Activated T-cell treated with anti-CD3 and anti-CD28 coated beads, Interleukin-2, amount 50 U/mL, for 48 hours (primary cell): ENCODE measurements around the gene WASF2.
A peak's percentile ranks its signal among the peaks of the same experiment; 100 is the strongest.
"Not testable (repeated sequence)": the region's sequence is repeated elsewhere in the genome, so short reads cannot be mapped to it uniquely, and the experiment has no call there.

Experiments used
- DNase-seq, 2 experiments: peaks; one replicate each; pipeline ENCODE4 v3.0.0-alpha.2; 2020

WASF2 gene

DNA sequence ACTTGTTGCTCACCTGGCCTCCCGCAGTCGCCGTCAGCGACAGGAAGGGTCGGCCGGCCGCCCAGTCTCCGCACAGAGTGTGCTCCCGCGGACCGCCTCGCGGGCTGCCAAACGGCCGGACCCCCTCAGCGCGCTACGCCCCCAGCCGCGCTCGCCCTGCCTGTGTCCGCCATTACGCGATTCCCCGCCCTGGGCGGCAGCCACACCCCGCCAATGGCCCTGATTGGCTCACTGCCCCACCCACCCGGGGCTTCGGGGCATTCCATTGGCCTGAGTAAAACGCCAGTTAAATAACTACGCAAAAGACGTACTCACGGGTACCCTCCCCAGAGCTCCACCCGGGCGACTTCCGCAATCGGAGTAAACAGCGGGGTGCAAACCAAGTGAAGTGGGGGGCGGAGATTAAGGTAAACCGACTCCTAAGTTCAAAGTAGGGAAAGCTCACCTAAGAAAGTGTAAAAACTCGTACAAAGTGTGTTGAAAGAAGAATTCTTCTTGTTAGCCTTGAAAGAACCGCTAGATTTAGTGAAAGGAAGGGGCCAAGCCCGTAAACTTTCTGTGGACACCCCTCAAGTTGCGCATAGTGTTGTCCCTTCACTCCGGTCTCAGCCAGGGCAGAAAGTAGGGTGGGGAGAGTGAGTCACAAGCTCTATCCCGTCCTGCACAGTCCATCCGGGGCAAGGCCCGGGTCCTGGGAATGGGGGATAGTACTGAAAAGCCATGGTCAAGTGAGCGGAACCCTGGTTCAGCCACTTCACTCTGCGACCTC lies at the start of gene WASF2:
Gene WASF2 (minus strand): TSS at position 195 of the 769 bp plus-strand sequence. CDS start 61,277 bp downstream, outside the sequence.
- peak; percentile 99 for DNase-seq

- no peak for DNase-seq
Observed at GRCh38 chr1:27538793-27539192, 48.8 kb upstream of the WASF2 start.

- not testable (repeated sequence) for DNase-seq
Observed at GRCh38 chr1:27538305-27538676, 48.3 kb upstream of the WASF2 start.

DNA sequence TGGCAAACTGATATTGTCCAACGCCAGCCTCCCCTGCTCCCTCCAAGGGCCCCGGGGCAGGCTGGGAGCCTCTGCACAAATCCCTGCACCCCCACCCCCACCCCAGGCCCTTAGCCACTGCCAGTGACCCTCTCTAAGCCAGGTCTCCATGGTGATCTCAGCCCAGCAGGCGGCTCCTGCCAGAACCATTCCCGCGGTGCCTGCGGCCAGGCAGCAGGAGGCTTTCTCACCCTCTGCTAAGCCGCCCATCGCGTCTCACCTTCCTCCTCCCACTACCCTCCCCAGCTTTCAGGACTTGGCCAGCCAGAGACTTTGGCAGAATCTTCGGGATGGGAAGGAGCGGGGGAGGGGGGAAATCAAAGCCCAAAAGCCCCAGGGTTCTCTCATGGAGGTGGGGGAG lies 46.8 kb upstream of the WASF2 start:
- DNase-seq: no peak

DNA sequence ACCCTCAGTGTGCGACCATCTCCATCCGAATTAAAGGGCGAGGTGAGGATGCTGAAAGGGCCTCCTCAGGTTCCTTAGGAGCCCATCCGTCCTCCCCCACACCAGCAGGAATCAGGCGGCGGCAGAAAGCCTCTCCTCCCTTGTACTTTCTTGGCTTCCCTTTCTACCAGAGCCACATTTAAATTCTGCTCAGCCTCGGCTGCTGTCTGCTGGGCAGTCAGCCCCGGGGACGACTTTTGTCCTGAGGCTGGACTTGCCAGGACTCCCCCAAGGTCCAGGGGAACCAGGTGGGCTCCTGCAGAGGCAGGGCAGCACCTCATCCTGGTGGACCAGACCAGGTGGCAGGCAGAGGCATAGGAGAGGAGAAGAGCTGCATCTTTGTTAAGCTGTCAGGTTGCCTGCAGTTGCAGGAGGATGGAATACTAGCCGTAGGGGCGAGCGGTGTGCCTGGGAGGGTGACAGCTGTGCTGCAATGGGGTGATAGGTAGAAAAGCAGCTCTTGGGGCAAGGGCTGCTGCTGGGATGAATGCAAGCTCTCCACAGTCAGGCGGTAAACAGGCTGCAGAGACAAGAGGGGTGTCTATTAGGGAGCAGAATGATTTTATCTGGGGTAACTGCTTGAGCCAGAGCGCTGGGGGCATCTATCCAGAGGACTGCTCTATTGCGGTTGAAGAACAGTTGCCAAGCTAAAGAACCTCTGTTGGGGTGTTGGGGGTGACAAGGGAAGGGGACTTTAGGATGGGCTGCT lies 46.2 kb upstream of the WASF2 start:
- no peak for DNase-seq

DNA sequence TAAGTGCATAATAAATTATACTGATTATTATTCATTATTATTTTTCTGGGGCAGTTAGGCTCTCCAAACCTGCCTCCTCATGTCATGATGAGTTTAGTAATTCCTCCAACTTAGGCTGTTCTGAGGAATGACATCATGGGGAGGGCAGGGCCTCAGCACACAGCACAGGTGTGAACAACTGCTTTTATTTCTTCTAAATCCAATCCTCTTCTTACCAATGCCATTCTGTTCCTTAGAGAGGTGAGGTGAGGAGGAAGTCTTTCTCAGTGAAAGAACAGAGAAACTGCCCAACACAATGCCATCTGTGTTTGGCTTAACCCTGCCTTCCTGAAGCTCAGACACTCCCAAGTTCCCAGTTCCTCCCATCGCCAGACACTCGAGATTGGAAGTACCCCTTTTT lies 45.4 kb upstream of the WASF2 start:
- DNase-seq: no peak

- DNase-seq: no peak
Observed at GRCh38 chr1:27531959-27532685, 42.2 kb upstream of the WASF2 start.

GRCh38 chr1:27530192-27530591 lies 40.2 kb upstream of the WASF2 start:
- DNase-seq: no peak

- DNase-seq: no peak
Observed at GRCh38 chr1:27529704-27530018, 39.7 kb upstream of the WASF2 start.

DNA sequence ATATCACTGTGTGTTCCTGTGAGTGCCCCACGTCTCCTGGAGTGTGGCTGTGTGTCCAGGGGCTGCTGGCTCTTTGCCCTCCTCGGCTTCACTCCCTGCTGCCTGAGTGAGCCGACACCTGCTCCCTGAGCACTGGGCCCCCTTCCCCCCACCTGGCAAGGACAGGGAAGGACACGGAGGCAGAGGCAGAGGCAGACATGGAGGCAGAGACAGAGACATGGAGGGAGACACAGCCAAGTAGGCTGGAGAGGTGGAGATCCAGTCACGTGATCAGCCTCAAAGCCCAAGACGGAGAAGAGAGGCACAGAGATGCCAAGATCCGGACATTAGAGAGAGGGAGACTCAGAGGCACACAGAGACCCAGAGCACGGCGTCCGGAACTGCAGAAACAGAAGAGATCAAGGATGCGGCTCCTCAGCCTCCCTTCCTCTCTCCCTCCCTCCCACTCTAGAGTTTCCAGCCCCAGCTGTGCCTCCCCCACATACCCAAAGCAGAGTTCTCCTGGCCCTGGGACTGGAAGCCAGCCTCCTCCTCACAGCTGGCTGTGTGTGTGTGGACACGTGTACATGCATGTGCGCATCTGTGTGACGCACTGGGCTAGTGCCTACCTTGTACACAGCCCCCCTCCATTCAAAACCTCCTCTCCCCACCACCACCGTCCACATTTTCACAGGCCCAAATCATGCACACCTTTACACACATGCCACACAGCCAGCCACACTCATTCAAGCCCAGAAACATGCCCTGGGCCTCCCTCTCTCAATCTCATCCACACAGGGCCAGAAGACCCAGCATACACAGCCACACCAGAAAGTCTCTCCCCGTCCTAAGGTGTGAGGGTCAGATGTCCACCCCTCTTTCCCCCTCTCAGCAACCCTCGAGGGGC lies 39.1 kb upstream of the WASF2 start:
- DNase-seq: no peak

DNA sequence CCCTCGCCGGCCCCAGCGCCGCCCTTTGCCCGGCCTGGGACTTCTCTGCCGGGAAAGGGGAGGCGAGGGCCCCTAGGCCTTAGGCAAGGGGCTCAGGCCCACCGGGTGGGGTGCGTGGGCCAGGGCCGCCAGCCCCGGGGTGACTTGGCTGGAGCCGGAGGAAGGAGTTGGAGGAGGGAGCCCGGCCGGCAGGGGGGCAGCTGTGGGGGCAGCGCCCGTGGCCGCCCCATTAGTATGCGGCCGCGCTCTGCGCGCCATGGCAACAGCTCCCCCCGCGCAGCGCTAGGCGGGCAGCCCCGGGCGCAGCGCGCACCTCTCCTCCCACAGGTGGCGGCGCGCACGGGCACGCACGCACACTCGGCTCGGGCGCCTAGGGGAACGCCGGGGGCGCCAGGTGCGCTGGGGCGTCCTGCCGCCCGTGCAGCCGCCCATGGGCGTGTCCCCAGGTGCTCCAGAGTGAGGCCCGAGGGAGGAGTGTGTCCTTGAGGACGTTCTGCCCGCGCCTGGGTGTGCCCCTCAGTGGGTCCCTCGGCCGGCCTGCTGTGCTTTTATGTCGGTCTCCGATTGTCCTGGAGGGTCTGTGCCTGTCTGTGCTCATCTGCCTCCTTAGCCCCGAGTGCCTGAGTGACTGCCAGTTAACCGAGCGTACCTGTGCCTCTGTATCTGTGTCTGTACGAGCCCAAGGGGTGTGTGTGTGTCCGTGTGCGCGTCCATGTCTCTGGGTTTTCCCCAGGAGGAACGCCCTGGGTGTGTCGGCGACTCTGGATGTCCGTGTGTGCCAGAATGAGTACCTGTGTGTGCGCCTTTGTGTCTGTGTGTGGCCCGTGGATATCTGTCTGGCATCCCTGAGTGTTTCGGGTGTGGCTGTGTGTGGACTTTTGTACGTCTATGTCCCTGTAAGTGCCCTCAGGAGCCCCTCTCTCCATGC lies 38.2 kb upstream of the WASF2 start:
- DNase-seq: peak; percentile 52 to 64

- DNase-seq: peak; percentile 41 to 51
Observed at GRCh38 chr1:27527223-27527889, 37.4 kb upstream of the WASF2 start.

- DNase-seq: peak; percentile 52 to 61
Observed at GRCh38 chr1:27526569-27527222, 36.7 kb upstream of the WASF2 start.

- DNase-seq: peak; percentile 73 to 80
Observed at GRCh38 chr1:27525296-27526272, 35.6 kb upstream of the WASF2 start.

GRCh38 chr1:27523337-27524020 lies 33.5 kb upstream of the WASF2 start:
- peak in 1 of 2 experiments; percentile 48 for DNase-seq

GRCh38 chr1:27522432-27523336 lies 32.7 kb upstream of the WASF2 start:
- peak; percentile 83 to 85 for DNase-seq

DNA sequence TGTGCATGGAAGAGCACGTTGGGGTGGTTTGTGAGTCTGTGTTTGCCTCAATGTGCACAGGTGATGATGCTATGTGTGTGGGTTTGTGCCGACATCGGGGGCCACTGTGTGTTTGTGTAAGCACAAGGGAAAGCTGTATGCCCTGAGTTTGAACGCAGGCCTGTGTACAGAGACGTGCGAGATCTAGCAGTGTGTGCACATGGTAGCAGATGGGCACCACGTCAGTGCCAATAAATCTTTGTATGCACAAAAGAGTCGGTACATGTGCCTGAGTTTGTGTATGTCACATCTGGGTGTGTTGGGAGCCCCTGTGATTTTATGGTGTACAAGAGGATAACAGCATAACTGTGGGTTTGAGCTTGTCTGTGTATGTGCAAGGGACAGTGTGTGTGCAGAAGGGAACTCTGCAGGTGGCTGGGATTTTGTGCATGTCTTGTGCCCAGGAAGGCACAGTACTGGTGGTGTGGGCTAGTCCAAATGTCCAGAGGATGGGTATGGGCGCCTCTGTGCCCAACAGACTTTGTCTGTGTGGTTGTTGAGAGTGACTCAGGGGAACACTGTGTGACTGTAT lies 32.0 kb upstream of the WASF2 start:
- no peak for DNase-seq
